Esophagus (tissue), 2 donors: ENCODE measurements around the gene SPEF1. TPM values are rescaled to one million over a fixed set of nuclear protein-coding genes. Genes with fewer than 3 reads are reported as not detected.

Experiments used
- H3K27ac ChIP-seq, 2 donors: one replicate each; pipeline ENCODE4 v1.5.1; 2013; ENCODE audit warnings: low read depth in 2 of 2, mild to moderate bottlenecking in 2 of 2, inconsistent platforms in 1 of 2, low read length in 1 of 2, moderate library complexity in 1 of 2
- H3K27me3 ChIP-seq, 2 donors: one replicate each; pipeline ENCODE4 v1.6.1; 2013; ENCODE audit warnings: low read length in 2 of 2, control low read depth in 1 of 2, mild to moderate bottlenecking in 1 of 2; ENCODE audit not compliant: insufficient read depth in 2 of 2, control insufficient read depth in 1 of 2
- H3K36me3 ChIP-seq, 2 donors: one replicate each; pipeline ENCODE4 v1.6.1; 2013; ENCODE audit warnings: low read length in 1 of 2; ENCODE audit not compliant: control insufficient read depth in 2 of 2, insufficient read depth in 2 of 2
- H3K4me1 ChIP-seq, 2 donors: one replicate each; pipeline ENCODE4 v1.6.1; 2013; ENCODE audit warnings: low read length in 1 of 2; ENCODE audit not compliant: control insufficient read depth in 2 of 2, insufficient read depth in 2 of 2
- H3K4me3 ChIP-seq, 2 donors: one replicate each; pipeline ENCODE4 v1.5.1; 2013; ENCODE audit warnings: low read length in 2 of 2, mild to moderate bottlenecking in 2 of 2, low read depth in 1 of 2, moderate library complexity in 1 of 2
- H3K9me3 ChIP-seq, 2 donors: one replicate each; pipeline ENCODE4 v1.6.1; 2013; ENCODE audit warnings: mild to moderate bottlenecking in 2 of 2, low read depth in 1 of 2, low read length in 1 of 2, moderate library complexity in 1 of 2; ENCODE audit not compliant: control insufficient read depth in 2 of 2, insufficient read depth in 1 of 2
- WGBS, 2 donors: extraction: QIAGEN DNeasy Blood & Tissue Kit; methylation state at CpG; one replicate each; pipeline ENCODE4 v1.1.7; 2013; 5-methylcytosine and 5-hydroxymethylcytosine counted together
- polyA plus RNA-seq, 2 donors: library from polyadenylated mRNA; stranded (reverse); fragments of 200-250 nt; gene quantifications; one replicate each; pipeline ENCODE4 v1.2.3, GENCODE V29; 2013
- donor health status: healthy with polysubstance abuse.
- donor health status: Bipolar disorder and iron deficiency.

Gene SPEF1
- polyA plus RNA-seq, 2 donors, result 0.07 to 0.08 TPM

DNA sequence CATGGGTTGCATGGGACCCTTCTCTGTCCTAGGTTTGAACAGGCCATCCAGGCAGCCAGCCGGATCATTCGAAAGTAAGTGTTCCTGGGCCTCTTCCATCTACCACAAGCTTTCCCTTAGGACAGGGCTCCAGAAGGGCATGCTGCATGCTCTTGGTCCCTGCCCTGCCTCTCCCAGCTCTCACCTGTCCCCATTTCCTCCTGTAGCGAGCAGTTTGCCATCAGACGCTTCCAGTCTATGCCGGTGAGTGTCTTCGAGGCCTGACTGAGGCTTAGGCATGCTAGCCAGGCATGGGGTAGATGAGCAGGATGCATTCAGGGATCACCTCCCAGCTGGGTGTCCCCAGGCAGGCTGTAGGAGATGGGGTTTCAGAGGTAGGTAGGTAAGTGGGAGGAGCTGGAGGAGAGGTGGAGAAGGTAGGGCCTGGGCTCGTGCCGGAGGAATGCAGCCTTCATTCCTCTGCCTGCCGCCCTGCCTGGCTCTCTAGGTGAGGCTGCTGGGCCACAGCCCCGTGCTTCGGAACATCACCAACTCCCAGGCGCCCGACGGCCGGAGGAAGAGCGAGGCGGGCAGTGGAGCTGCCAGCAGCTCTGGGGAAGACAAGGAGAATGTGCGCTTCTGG is 19.1 kb upstream of the SPEF1 start:
- peaks cover 0 to 1% of the 10 kb centered on the region in 2 donors for H3K9me3 ChIP-seq
- no peak overlapping the region for H3K4me3 ChIP-seq
- H3K36me3 ChIP-seq, result peaks cover 6 to 33% of the 10 kb centered on the region in 2 donors
- H3K27me3 ChIP-seq, result no peaks in the 10 kb centered on the region
- peaks cover 0 to 26% of the 10 kb centered on the region in 2 donors for H3K4me1 ChIP-seq
- H3K27ac ChIP-seq, result peak overlapping the region; percentile 3 to 22
- WGBS, 2 donors, result 84 to 87% methylated on average over 18 of the region's 18 CpGs

DNA sequence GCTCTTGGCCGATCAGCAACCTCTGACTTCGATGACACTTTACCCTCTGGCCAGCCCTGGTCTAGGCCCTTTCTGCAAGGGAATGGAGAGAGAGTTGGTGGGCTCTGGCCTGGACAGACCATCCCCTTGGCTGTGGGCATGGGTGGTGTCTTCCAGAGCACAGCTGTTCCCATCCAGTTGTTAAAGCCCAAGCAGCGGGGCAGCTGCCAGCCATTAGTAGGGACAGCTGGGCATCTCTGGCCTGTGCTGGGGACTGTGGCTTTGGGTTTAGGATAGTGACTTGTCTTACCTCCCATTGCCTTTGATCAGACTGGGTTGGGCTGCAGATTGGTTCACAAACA is 17.6 kb upstream of the SPEF1 start:
- peak overlapping the region in 1 of 2 donors; percentile 33 for H3K27ac ChIP-seq
- 88 to 90% methylated on average over 3 of the region's 3 CpGs for WGBS, 2 donors
- peaks cover 6 to 29% of the 10 kb centered on the region in 2 donors for H3K36me3 ChIP-seq
- peaks cover 0 to 1% of the 10 kb centered on the region in 2 donors for H3K9me3 ChIP-seq
- H3K4me3 ChIP-seq, result no peak overlapping the region
- peaks cover 0 to 23% of the 10 kb centered on the region in 2 donors for H3K4me1 ChIP-seq
- H3K27me3 ChIP-seq, result no peaks in the 10 kb centered on the region

DNA sequence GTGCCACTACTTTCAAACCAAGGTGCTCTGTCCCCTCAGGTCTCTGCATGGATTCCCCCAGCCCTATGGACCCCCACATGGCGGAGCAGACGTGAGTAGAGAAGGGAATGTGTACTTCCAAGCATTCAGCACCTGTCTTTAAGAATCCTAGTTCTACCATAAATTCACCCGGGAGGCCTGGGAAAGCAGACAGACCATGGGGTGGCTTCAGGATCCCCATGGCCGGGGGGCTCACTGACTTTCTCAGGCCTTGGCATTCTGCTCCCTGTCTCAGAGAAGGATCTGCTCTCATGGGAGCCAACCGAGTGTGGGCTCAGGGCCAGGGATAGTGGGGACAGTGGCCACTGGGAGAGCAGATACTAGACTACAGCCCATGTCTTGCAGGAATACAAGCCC is 17.1 kb upstream of the SPEF1 start:
- WGBS, 2 donors, result 70 to 81% methylated on average over 5 of the region's 5 CpGs
- peaks cover 0 to 1% of the 10 kb centered on the region in 2 donors for H3K9me3 ChIP-seq
- H3K4me1 ChIP-seq, result peaks cover 0 to 23% of the 10 kb centered on the region in 2 donors
- H3K27me3 ChIP-seq, result no peaks in the 10 kb centered on the region
- H3K27ac ChIP-seq, result peak overlapping the region in 1 of 2 donors; percentile 9
- peaks cover 6 to 24% of the 10 kb centered on the region in 2 donors for H3K36me3 ChIP-seq
- no peak overlapping the region for H3K4me3 ChIP-seq

DNA sequence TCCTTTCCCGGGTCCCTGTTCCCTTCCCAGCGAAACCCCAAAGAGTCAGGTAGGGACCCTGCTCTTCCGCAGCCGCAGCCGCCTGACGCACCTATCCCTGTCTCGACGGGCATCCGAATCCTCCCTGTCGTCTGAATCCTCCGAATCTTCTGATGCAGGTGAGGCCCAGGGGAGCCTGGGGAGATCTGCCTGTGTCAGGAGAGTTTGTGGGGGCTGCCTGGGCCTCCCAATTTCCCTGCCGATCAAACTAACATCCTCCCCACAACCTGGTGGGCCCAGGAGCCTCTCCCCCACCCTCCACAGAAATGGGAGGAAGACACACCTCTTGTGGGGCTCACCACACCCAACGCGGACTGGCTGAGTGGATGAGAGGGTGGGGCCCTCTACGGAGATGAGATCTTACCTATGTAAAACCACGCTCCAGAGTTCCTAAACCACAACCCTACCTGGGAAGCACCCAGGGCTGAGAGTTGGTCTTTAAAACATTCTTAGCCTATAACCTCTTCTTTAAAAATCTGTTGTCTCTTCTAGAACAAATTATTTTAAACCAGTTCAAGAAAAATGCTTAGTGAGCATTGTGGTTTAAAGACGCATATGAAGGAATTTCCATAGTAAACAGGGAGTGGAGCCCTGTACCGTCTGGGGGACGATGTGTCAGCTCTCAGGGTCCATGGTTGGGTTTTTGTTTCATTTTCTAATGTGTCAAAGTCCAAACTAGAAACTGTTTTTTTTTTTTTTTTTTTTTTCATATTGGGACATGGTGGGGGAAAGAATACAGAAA is 16.5 kb upstream of the SPEF1 start:
- Histone ChIP-seq H3K27ac (peak overlapping the region; percentile 45 to 58), H3K9me3 (no peaks in the 10 kb centered on the region), H3K4me3 (peak overlapping the region; percentile 62 to 63), H3K27me3 (no peaks in the 10 kb centered on the region), H3K4me1 (peaks cover 0 to 23% of the 10 kb centered on the region in 2 donors), H3K36me3 (peaks cover 6 to 19% of the 10 kb centered on the region in 2 donors)
- WGBS, 2 donors, result 46 to 54% methylated on average over 19 of the region's 19 CpGs

DNA sequence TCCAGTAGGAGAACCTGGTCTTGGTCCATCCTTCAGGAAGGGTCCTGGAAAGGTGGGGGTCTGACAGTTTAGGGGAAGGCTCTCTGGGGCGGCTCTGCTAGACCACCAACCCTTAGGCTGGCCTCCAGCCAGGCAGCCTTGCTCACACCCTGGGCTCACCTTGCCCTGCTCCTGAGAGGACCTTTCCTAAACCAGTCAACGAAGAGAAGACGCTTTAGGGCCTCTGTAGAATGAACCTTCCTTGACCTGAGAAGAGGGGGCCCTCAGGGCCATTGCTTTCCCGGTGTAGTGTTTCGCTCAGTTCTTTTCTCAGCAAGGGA is 15.9 kb upstream of the SPEF1 start:
- H3K27me3 ChIP-seq, result no peaks in the 10 kb centered on the region
- peak overlapping the region; percentile 62 to 63 for H3K4me3 ChIP-seq
- H3K36me3 ChIP-seq, result peaks cover 2 to 16% of the 10 kb centered on the region in 2 donors
- 57 to 70% methylated on average over 5 of the region's 5 CpGs for WGBS, 2 donors
- H3K9me3 ChIP-seq, result no peaks in the 10 kb centered on the region
- H3K27ac ChIP-seq, result peak overlapping the region; percentile 45 to 58
- peaks cover 0 to 23% of the 10 kb centered on the region in 2 donors for H3K4me1 ChIP-seq

DNA sequence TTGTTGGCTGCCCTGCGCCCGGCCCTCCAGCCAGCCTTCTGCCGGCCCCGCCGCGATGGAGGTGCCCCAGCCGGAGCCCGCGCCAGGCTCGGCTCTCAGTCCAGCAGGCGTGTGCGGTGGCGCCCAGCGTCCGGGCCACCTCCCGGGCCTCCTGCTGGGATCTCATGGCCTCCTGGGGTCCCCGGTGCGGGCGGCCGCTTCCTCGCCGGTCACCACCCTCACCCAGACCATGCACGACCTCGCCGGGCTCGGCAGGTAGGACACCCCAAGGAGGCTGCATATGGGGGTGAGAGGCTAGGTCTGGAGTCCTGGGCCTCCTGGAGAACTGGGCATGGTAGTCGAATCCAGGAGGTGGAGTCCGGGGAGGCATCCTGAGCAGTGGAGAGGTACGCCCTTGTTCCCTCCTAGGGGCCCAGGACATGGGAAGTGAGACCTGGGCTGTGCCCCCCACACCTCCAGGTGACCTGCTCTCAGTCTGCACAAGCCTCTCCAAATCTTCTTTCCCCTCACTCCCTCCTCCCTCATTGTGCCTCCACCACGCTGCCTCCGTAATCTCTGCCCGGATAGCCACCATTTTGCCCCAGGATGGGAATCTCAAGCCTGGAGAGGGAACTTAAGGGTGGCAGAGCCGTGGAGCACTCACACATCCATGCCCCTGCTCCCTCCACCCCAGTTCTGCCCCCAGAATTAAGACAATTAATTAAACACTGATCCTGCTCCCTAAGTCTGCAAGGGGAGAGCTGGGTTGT is 15.4 kb upstream of the SPEF1 start:
- no peaks in the 10 kb centered on the region for H3K9me3 ChIP-seq
- H3K27ac ChIP-seq, result peak overlapping the region; percentile 62 to 96
- peaks cover 0 to 11% of the 10 kb centered on the region in 2 donors for H3K36me3 ChIP-seq
- 8 to 10% methylated on average over 33 of the region's 33 CpGs for WGBS, 2 donors
- H3K4me3 ChIP-seq, result peak overlapping the region; percentile 62 to 63
- H3K4me1 ChIP-seq, result peaks cover 0 to 20% of the 10 kb centered on the region in 2 donors
- H3K27me3 ChIP-seq, result no peaks in the 10 kb centered on the region

DNA sequence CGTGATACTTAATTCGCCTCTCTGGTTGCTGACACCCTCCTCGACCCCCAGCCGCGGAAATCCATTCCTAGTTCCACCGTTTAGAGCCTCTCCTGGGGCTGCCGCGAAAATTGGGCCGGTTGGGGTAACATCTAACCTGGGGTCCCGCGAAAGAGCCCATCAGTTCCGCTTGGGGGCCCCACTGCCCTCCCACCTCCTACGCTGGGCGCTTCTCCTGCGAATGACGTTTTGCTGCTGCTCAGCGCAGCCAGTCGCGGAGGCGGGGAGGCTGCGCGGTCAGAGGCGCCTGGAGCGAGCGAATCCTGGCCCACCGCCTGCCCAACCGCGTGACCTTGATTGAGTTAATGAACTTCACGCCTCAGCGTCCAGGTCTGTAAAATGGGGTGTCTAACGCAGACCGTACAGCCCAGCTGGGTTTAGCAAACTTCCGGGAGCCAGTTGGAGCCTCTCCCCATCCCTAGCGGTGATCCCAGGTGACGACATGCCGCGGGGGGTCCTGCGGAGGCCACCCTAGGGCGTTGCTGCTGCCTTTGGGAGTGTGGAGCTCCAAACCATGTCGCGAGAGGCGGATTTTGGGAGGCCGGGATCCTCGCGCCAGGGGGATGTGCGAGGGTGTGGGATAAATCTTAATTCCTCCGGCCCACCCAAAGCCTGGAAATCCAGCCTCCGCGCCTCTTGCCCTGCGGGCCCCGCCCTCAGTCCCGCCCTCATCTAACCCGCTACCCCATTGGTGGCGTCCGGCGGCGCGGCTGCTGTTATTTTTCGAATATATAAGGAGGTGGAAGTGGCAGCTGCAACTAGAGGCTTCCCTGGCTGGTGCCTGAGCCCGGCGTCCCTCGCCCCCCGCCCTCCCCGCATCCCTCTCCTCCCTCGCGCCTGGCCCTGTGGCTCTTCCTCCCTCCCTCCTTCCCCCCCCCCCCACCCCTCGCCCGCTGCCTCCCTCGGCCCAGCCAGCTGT is 14.5 kb upstream of the SPEF1 start, which contains the start of gene CDC25B:
Gene CDC25B (plus strand): TSS at position 800 of the 958 bp plus-strand sequence. CDS start 222 bp downstream, outside the sequence.
- Histone ChIP-seq H3K27ac (peak within 1 kb of the TSS; percentile 96 to 98), H3K4me3 (peak within 1 kb of the TSS; percentile 62 to 63), H3K9me3 (no peaks in the 10 kb centered on the region), H3K27me3 (no peaks in the 10 kb centered on the region), H3K36me3 (peaks cover 0 to 2% of the 10 kb centered on the region in 2 donors), H3K4me1 (peaks cover 0 to 20% of the 10 kb centered on the region in 2 donors)
- 1% methylated on average over 61 to 68 of the region's 69 CpGs for WGBS, 2 donors

DNA sequence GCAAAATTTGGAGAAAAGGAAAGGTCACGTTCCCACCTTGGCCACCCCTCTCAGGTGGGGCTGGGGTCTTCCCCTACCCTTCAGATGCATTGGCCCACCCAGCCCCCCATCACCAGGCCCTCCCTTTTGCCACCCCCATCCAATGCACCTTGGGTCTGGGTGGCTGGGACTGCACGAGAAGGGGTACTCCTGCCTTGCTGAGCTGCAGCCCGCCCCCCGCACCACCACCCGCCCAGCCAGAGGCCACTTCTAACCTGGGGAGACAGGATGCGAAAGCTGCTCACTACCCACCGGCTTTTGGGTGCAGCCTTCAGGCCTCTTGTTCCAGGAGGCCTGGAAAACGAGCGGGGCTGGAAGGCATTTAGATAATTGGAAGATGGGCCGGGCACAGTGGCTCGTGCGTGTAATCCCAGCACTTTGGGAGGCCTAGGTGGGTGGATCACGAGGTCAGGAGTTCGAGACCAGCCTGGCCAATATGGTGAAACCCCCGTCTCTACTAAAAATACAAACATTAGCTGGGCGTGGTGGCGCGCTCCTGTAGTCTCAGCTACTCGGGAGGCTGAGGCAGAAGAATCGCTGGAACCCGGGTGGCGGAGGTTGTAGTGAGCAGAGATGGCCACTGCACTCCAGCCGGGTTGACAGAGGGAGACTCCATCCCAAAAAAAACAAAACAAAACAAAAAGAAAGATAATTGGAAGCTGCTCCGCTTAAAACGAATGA is 13.6 kb upstream of the SPEF1 start:
- Histone ChIP-seq H3K27me3 (no peaks in the 10 kb centered on the region), H3K36me3 (no peaks in the 10 kb centered on the region), H3K9me3 (no peaks in the 10 kb centered on the region), H3K4me1 (peaks cover 0 to 20% of the 10 kb centered on the region in 2 donors), H3K27ac (peak overlapping the region; percentile 96 to 98), H3K4me3 (peak overlapping the region in 1 of 2 donors; percentile 62)
- 85% methylated on average over 25 of the region's 25 CpGs for WGBS, 2 donors
